ENCODE measurements around the gene LRRC8D. TPM values are rescaled to one million over a fixed set of nuclear protein-coding genes. Genes with fewer than 3 reads are reported as not detected.

LRRC8D gene
- total RNA-seq, 1 experiment from 2014 or later = 15.0 TPM

- intact Hi-C loops (cut with micrococcal nuclease) = loop anchor here (1.0 kb wide), 1 partner anchor 183 kb away; no protein-coding TSS in a partner anchor
- H3K4me2 ChIP-seq (ENCODE audit: low read length) = peak overlapping the region; percentile 5; the same call in 1 of the 2 replicates
- no peaks in the 10 kb centered on the region for H3K9me3 ChIP-seq (ENCODE audit: control insufficient read depth in 1 of 2, insufficient read depth in 1 of 2, low read depth in 1 of 2, low read length in 2 of 2)
- H4K20me1 ChIP-seq (ENCODE audit: insufficient read depth) = no peaks in the 10 kb centered on the region
- no TSS peak for BruUV-seq (replicated peaks)
- H3K9me2 ChIP-seq (ENCODE audit: insufficient read depth) = no peaks in the 10 kb centered on the region
- H3K36me3 ChIP-seq (ENCODE audit: control insufficient read depth in 1 of 2, insufficient read depth in 2 of 2, low read length in 2 of 2) = no peaks in the 10 kb centered on the region
- no peak overlapping the region for H3K27ac ChIP-seq (ENCODE audit: low read depth, low read length)
- peak; percentile 88 to 96 (median 89) for TF ChIP-seq CTCF (IDR thresholded peaks at IDR 0.05 in 2 of 3, conservative IDR thresholded peaks at IDR 0.05 in 1 of 3; ENCODE audit: borderline replicate concordance in 1 of 3, insufficient read depth in 1 of 3, low read depth in 2 of 3, low read length in 2 of 3)
- TF ChIP-seq, protein P1, sequence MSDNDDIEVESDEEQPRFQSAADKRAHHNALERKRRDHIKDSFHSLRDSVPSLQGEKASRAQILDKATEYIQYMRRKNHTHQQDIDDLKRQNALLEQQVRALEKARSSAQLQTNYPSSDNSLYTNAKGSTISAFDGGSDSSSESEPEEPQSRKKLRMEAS (IDR thresholded peaks at IDR 0.05) = no peak; the same call in 1 of the 2 replicates
- TF ChIP-seq FOSL1 (IDR thresholded peaks at IDR 0.05; ENCODE audit: low read depth) = no peak
- TF ChIP-seq EZH2 (IDR thresholded peaks at IDR 0.05) = no peak
- no peak for TF ChIP-seq ZFX (IDR thresholded peaks at IDR 0.05)
- no peak for TF ChIP-seq EZH2phosphoT487 (IDR thresholded peaks at IDR 0.05; ENCODE audit: borderline replicate concordance)
- no peak for TF ChIP-seq ELF1 (IDR thresholded peaks at IDR 0.05; ENCODE audit: borderline replicate concordance, low read depth)
- no peak for TF ChIP-seq EGR1 (IDR thresholded peaks at IDR 0.05; ENCODE audit: low read depth)
- peak; percentile 34; the same call in 1 of the 2 replicates for TF ChIP-seq JUND (IDR thresholded peaks at IDR 0.05)
- TF ChIP-seq POLR2AphosphoS5 (IDR thresholded peaks at IDR 0.05; ENCODE audit: low read depth, low read length) = no peak
- no peak for TF ChIP-seq SP1 (IDR thresholded peaks at IDR 0.05; ENCODE audit: low read depth)
- TF ChIP-seq, protein P2, sequence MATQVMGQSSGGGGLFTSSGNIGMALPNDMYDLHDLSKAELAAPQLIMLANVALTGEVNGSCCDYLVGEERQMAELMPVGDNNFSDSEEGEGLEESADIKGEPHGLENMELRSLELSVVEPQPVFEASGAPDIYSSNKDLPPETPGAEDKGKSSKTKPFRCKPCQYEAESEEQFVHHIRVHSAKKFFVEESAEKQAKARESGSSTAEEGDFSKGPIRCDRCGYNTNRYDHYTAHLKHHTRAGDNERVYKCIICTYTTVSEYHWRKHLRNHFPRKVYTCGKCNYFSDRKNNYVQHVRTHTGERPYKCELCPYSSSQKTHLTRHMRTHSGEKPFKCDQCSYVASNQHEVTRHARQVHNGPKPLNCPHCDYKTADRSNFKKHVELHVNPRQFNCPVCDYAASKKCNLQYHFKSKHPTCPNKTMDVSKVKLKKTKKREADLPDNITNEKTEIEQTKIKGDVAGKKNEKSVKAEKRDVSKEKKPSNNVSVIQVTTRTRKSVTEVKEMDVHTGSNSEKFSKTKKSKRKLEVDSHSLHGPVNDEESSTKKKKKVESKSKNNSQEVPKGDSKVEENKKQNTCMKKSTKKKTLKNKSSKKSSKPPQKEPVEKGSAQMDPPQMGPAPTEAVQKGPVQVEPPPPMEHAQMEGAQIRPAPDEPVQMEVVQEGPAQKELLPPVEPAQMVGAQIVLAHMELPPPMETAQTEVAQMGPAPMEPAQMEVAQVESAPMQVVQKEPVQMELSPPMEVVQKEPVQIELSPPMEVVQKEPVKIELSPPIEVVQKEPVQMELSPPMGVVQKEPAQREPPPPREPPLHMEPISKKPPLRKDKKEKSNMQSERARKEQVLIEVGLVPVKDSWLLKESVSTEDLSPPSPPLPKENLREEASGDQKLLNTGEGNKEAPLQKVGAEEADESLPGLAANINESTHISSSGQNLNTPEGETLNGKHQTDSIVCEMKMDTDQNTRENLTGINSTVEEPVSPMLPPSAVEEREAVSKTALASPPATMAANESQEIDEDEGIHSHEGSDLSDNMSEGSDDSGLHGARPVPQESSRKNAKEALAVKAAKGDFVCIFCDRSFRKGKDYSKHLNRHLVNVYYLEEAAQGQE (IDR thresholded peaks at IDR 0.05; ENCODE audit: low read depth) = no peak
- no peak for TF ChIP-seq SRF (IDR thresholded peaks at IDR 0.05; ENCODE audit: low read depth)
- no peak for TF ChIP-seq POLR2A (IDR thresholded peaks at IDR 0.05; ENCODE audit: borderline replicate concordance, extremely low read depth, insufficient read depth, insufficient read length)
- TF ChIP-seq RAD21 (IDR thresholded peaks at IDR 0.05; ENCODE audit: low read depth) = peak; percentile 96
- H3K27me3 ChIP-seq (ENCODE audit: insufficient read depth, low read length) = no peaks in the 10 kb centered on the region
- ChIA-PET RAD21 (ENCODE audit: low non-redundant PET in 1 of 2, low total read pairs in 2 of 2, uncharacterized antibody in 2 of 2, unreplicated experiment in 2 of 2) (no interaction called here), POLR2A (no interaction called here), CTCF (interaction anchor here (0.6 to 1.3 kb wide), 10 partner anchors 11 to 184 kb away, joined by 3 to 9 read pairs (median 4); no protein-coding TSS in a partner anchor)
- no peaks in the 10 kb centered on the region for H3K79me2 ChIP-seq (ENCODE audit: insufficient read depth, low read length)
- ATAC-seq (peak; percentile 96), DNase-seq (ENCODE audit: low read depth, low spot score) (peak; percentile 65)
- no peak overlapping the region for H3K4me3 ChIP-seq (replicated peaks in 1 of 2; ENCODE audit: low read depth in 1 of 2, low read length in 2 of 2)
- H2AFZ ChIP-seq (ENCODE audit: low read depth, low read length, poor library complexity, severe bottlenecking) = peak overlapping the region; percentile 70
- H3K4me1 ChIP-seq (ENCODE audit: control insufficient read depth in 1 of 2, insufficient read depth in 2 of 2, low read length in 2 of 2) = peaks cover 0 to 4% of the 10 kb centered on the region in 2 experiments; a peak in 1 of 4 replicates
- H3K9ac ChIP-seq (ENCODE audit: low read length) = no peak overlapping the region
These were observed 16.1 kb upstream of the LRRC8D start for GRCh38 chr1:89804642-89805237.

Data from HCT116 (cell line).